ENCODE data around the gene PSEN2.

GRCh38 chr1:226831953-226832352 is 38.5 kb upstream of the PSEN2 start:
- TF ChIP-seq CTCF (IDR thresholded peaks at IDR 0.05; ENCODE audit: low read depth, low read length): no peak
- TF ChIP-seq POLR2A (IDR thresholded peaks at IDR 0.05; ENCODE audit: extremely low read depth, insufficient read length): no peak

Data from NB4 (cell line).